Uterus (tissue), 2 donors: ENCODE results near the gene OXGR1.

ENCODE experiments used
- CTCF ChIP-seq, 4 experiments: fragments of 200-600 bp in 2 of 4; fragments of 450-650 bp in 2 of 4; sonication (generic) in 2 of 4; IDR thresholded peaks; one replicate each; pipeline ENCODE4 v1.5.1; 2016 to 2019; ENCODE audit warnings: antibody characterized with exemption in 4 of 4, mild to moderate bottlenecking in 2 of 4, moderate library complexity in 1 of 4
- POLR2A ChIP-seq, 2 donors: fragments of 450-650 bp; IDR thresholded peaks; one replicate each; pipeline ENCODE4 v1.6.1; 2016; ENCODE audit warnings: antibody characterized with exemption in 2 of 2, mild to moderate bottlenecking in 1 of 2, moderate library complexity in 1 of 2

- TF ChIP-seq CTCF (IDR thresholded peaks at IDR 0.05), result no peak
- TF ChIP-seq POLR2A (IDR thresholded peaks at IDR 0.05), result no peak
These were observed 30.3 kb downstream of the OXGR1 start for GRCh38 chr13:96963786-96964475.
